HepG2 (cell line): ENCODE measurements around the gene CDK2AP2. TPM values are rescaled to one million over a fixed set of nuclear protein-coding genes. Genes with fewer than 3 reads are reported as not detected.

ENCODE experiments used
- AGO1 ChIP-seq: fragments of 200-400 bp; formaldehyde crosslinking; IDR thresholded peaks from 2 replicates; pipeline ENCODE4 v1.6.1; 2017; ENCODE audit warnings: mild to moderate bottlenecking, low read depth, low read length, moderate library complexity; ENCODE audit not compliant: poor library complexity, severe bottlenecking
- AKNA ChIP-seq: sonication (generic); formaldehyde crosslinking; IDR thresholded peaks from 2 replicates; pipeline ENCODE4 v1.4.0; 2020; ENCODE audit warnings: missing genetic modification reagents, borderline replicate concordance
- ATF7 ChIP-seq, 2 experiments: fragments of 450-650 bp in 1 of 2; sonication (generic) in 1 of 2; formaldehyde crosslinking in 1 of 2; IDR thresholded peaks; 2 replicates each; pipeline versions ENCODE4 v1.4.0 to v1.6.1; 2016 to 2020; ENCODE audit warnings: antibody characterized with exemption in 1 of 2, mild to moderate bottlenecking in 1 of 2, missing genetic modification reagents in 1 of 2
- CBX1 ChIP-seq: IDR thresholded peaks from one replicate; pipeline ENCODE4 v1.6.1; 2016; ENCODE audit warnings: antibody characterized with exemption, low read depth
- ETS1 ChIP-seq: sonication (generic); formaldehyde crosslinking; IDR thresholded peaks from 2 replicates; pipeline ENCODE4 v1.4.0; 2020; ENCODE audit warnings: missing genetic modification reagents
- FOXA3 ChIP-seq: IDR thresholded peaks from 2 replicates; pipeline ENCODE4 v1.6.1; 2016; ENCODE audit warnings: missing genetic modification reagents, missing compliant biosample characterization
- GFI1 ChIP-seq: sonication (generic); formaldehyde crosslinking; IDR thresholded peaks from 2 replicates; pipeline ENCODE4 v1.5.0; 2020; ENCODE audit warnings: missing genetic modification reagents, mild to moderate bottlenecking, borderline replicate concordance
- HMG20B ChIP-seq: conservative IDR thresholded peaks from 2 replicates; pipeline ENCODE4 v1.6.1; 2016; ENCODE audit warnings: missing genetic modification reagents, missing compliant biosample characterization
- IRF2 ChIP-seq: IDR thresholded peaks from 2 replicates; pipeline ENCODE4 v1.6.1; 2018; ENCODE audit warnings: missing genetic modification reagents, missing compliant biosample characterization
- KAT8 ChIP-seq: IDR thresholded peaks from 2 replicates; pipeline ENCODE4 v1.6.1; 2016; ENCODE audit warnings: missing genetic modification reagents, missing compliant biosample characterization
- NFKB2 ChIP-seq: sonication (generic); formaldehyde crosslinking; IDR thresholded peaks from 2 replicates; pipeline ENCODE4 v1.4.0; 2020; ENCODE audit warnings: missing genetic modification reagents, borderline replicate concordance
- PITX1 ChIP-seq: sonication (generic); formaldehyde crosslinking; IDR thresholded peaks from 2 replicates; pipeline ENCODE4 v1.5.1; 2020; ENCODE audit warnings: mild to moderate bottlenecking, missing genetic modification reagents
- RXRB ChIP-seq: IDR thresholded peaks from 2 replicates; pipeline ENCODE4 v1.6.1; 2016; ENCODE audit warnings: borderline replicate concordance, missing genetic modification reagents, missing compliant biosample characterization
- SMARCC2 ChIP-seq: fragments of 450-650 bp; IDR thresholded peaks from 2 replicates; pipeline ENCODE4 v1.6.1; 2017; ENCODE audit warnings: antibody characterized with exemption, mild to moderate bottlenecking
- SNAI1 ChIP-seq: sonication (generic); formaldehyde crosslinking; IDR thresholded peaks from 2 replicates; pipeline ENCODE4 v1.5.0; 2020; ENCODE audit warnings: mild to moderate bottlenecking, missing genetic modification reagents, borderline replicate concordance
- TBP ChIP-seq: sonication (generic); formaldehyde crosslinking; IDR thresholded peaks from 2 replicates; pipeline ENCODE4 v1.5.0; 2020; ENCODE audit warnings: missing genetic modification reagents
- ZBTB33 ChIP-seq: sonication (generic); formaldehyde crosslinking; IDR thresholded peaks from 2 replicates; pipeline ENCODE4 v1.4.0; 2020; ENCODE audit warnings: missing genetic modification reagents
- ZBTB8A ChIP-seq: sonication (generic); formaldehyde crosslinking; IDR thresholded peaks from 2 replicates; pipeline ENCODE4 v1.4.0; 2020; ENCODE audit warnings: mild to moderate bottlenecking, low read depth, missing genetic modification reagents, borderline replicate concordance
- ZNF138 ChIP-seq: sonication (generic); formaldehyde crosslinking; IDR thresholded peaks from 2 replicates; pipeline ENCODE4 v1.5.0; 2020; ENCODE audit warnings: mild to moderate bottlenecking, low read depth, missing genetic modification reagents
- ZNF143 ChIP-seq: sonication (generic); formaldehyde crosslinking; IDR thresholded peaks from 2 replicates; pipeline ENCODE4 v1.4.0; 2020; ENCODE audit warnings: missing genetic modification reagents
- ZNF567 ChIP-seq: sonication (generic); formaldehyde crosslinking; IDR thresholded peaks from 2 replicates; pipeline ENCODE4 v1.8.1; 2023; ENCODE audit warnings: mild to moderate bottlenecking, missing genetic modification reagents, borderline replicate concordance
- ZSCAN12 ChIP-seq: sonication (generic); formaldehyde crosslinking; IDR thresholded peaks from 2 replicates; pipeline ENCODE4 v1.9.0; 2021; ENCODE audit warnings: mild to moderate bottlenecking, missing genetic modification reagents
- polyA plus RNA-seq, 8 experiments: library from polyadenylated mRNA; depleted of rRNA in 3 of 8; stranded (reverse) in 7 of 8; unstranded in 1 of 8; fragments of >200 nt; fragmentation: Illumina TruSeq in 4 of 8; extraction: Trizol in 4 of 8; gene quantifications; 2 replicates each; pipeline versions ENCODE4 v1.2.1 to v1.2.3, GENCODE V29; 2011 to 2016; ENCODE audit warnings: low read depth in 4 of 8, missing spikeins in 1 of 8, mixed read lengths in 1 of 8; ENCODE audit not compliant: insufficient read depth in 1 of 8
- total RNA-seq, 5 experiments: library from RNA; depleted of rRNA; stranded (reverse); fragments of >200 nt; fragmentation: Illumina TruSeq; extraction: Trizol; gene quantifications; 2 replicates each; pipeline ENCODE4 v1.2.3, GENCODE V29; 2016; ENCODE audit warnings: low read depth in 1 of 5

Gene CDK2AP2
- total and polyA plus RNA-seq, 2 of the 13 experiments (the other 11 are each of a cell fraction or from before 2014, with no cell fraction given) = 15.0 to 23.2 TPM

GRCh38 chr11:67508486-67509121 is 642 bp upstream of the CDK2AP2 start (continued):
- TF ChIP-seq HMG20B (no peak), ETS1 (CRISPR knock-in tag) (no peak), ZBTB33 (no peak), TBP (no peak), ZNF138 (no peak), AGO1 (no peak), GFI1 (no peak), IRF2 (CRISPR knock-in tag) (peak; percentile 22; the same call in 1 of the 2 replicates), KAT8 (CRISPR knock-in tag) (peak; percentile 90), ZNF143 (CRISPR knock-in tag) (peak; percentile 30; the same call in 1 of the 2 replicates), ZNF567 (no peak), NFKB2 (CRISPR knock-in tag) (0 out of 2 replicates have a peak, but pooled peaks have one; percentile 79), ZSCAN12 (CRISPR knock-in tag) (no peak), AKNA (no peak), ATF7 (IDR thresholded peaks at IDR 0.05) (no peak), ATF7 (CRISPR knock-in tag; IDR thresholded peaks at IDR 0.05) (peak; percentile 84; the same call in 1 of the 2 replicates), ZBTB8A (CRISPR knock-in tag) (no peak), FOXA3 (CRISPR knock-in tag) (peak; percentile 19; the same call in 1 of the 2 replicates), SMARCC2 (no peak), PITX1 (CRISPR knock-in tag) (no peak), SNAI1 (CRISPR knock-in tag) (no peak), RXRB (no peak; the same call in 1 of the 2 replicates), CBX1 (no peak)
